IPS DF 6.9 (cell line): ENCODE data around the gene OTX2.
A peak's percentile ranks its signal among the peaks of the same experiment; 100 is the strongest.

ENCODE experiments used
- DNase-seq: peaks from one replicate; pipeline ENCODE4 v3.0.0-alpha.2; 2013; ENCODE audit warnings: low read depth, low spot score
- H3K27ac ChIP-seq: one replicate; pipeline ENCODE4 v1.5.1; 2013; ENCODE audit warnings: low read length, control low read depth
- H3K27me3 ChIP-seq: 2 replicates; pipeline ENCODE4 v1.6.1; 2013; ENCODE audit warnings: mild to moderate bottlenecking, low read length; ENCODE audit not compliant: control insufficient read depth, insufficient read depth
- H3K36me3 ChIP-seq: 2 replicates; pipeline ENCODE4 v1.6.1; 2013; ENCODE audit warnings: low read length; ENCODE audit not compliant: control insufficient read depth, insufficient read depth
- H3K4me1 ChIP-seq: 2 replicates; pipeline ENCODE4 v1.6.1; 2013; ENCODE audit warnings: low read length; ENCODE audit not compliant: control insufficient read depth, insufficient read depth
- H3K4me3 ChIP-seq: 2 replicates; pipeline ENCODE4 v1.5.1; 2013; ENCODE audit warnings: mild to moderate bottlenecking, low read length
- H3K9me3 ChIP-seq: 2 replicates; pipeline ENCODE4 v1.6.1; 2013; ENCODE audit warnings: low read length, inconsistent platforms; ENCODE audit not compliant: control insufficient read depth, insufficient read depth
- WGBS: extraction: QIAGEN DNeasy Blood & Tissue Kit; methylation state at CpG from one replicate; pipeline ENCODE4 v1.1.7; 2013; ENCODE audit warnings: mixed read lengths, missing lambda C conversion rate; ENCODE audit not compliant: insufficient read length, insufficient coverage; 5-methylcytosine and 5-hydroxymethylcytosine counted together

Gene OTX2

GRCh38 chr14:56810147-56810719, at the start of gene OTX2:
TSS of gene OTX2 (minus strand) at chr14:56810479. CDS start at chr14:56805456, 5,023 bp downstream.
- DNase-seq: no peak
- WGBS: no CpG with 5 or more reads among the region's 15 CpGs
- Histone ChIP-seq H3K9me3 (no peaks in the 10 kb centered on the region), H3K36me3 (no peaks in the 10 kb centered on the region), H3K27me3 (peaks cover 54% of the 10 kb centered on the region), H3K4me1 (peaks cover 7% of the 10 kb centered on the region; the same call in 1 of the 2 replicates), H3K4me3 (no peak within 1 kb of the TSS; the same call in 1 of the 2 replicates), H3K27ac (no peak within 1 kb of the TSS)

- 0 out of 2 replicates have a peak, but pooled peaks cover 2% of the 10 kb centered on the region for H3K4me1 ChIP-seq
- DNase-seq: no peak
- H3K9me3 ChIP-seq: no peaks in the 10 kb centered on the region
- no peaks in the 10 kb centered on the region for H3K36me3 ChIP-seq
- no peaks in the 10 kb centered on the region for H3K27me3 ChIP-seq
- WGBS: no CpG with 5 or more reads among the region's 8 CpGs
- H3K27ac ChIP-seq: no peak overlapping the region
- H3K4me3 ChIP-seq: no peak overlapping the region
Observed at GRCh38 chr14:56858422-56858821, 48.1 kb upstream of the OTX2 start.

GRCh38 chr14:56857216-56857615, 46.9 kb upstream of the OTX2 start:
- no peaks in the 10 kb centered on the region for H3K36me3 ChIP-seq
- no CpG with 5 or more reads among the region's 6 CpGs for WGBS
- H3K4me3 ChIP-seq: no peak overlapping the region
- no peaks in the 10 kb centered on the region; the same call in 1 of the 2 replicates for H3K27me3 ChIP-seq
- DNase-seq: no peak
- 0 out of 2 replicates have a peak, but pooled peaks cover 2% of the 10 kb centered on the region for H3K4me1 ChIP-seq
- no peaks in the 10 kb centered on the region for H3K9me3 ChIP-seq
- H3K27ac ChIP-seq: no peak overlapping the region

- Histone ChIP-seq H3K4me3 (peak overlapping the region; percentile 7; the same call in 1 of the 2 replicates), H3K27ac (no peak overlapping the region), H3K9me3 (no peaks in the 10 kb centered on the region), H3K4me1 (0 out of 2 replicates have a peak, but pooled peaks cover 2% of the 10 kb centered on the region), H3K27me3 (peaks cover 2% of the 10 kb centered on the region; the same call in 1 of the 2 replicates), H3K36me3 (no peaks in the 10 kb centered on the region)
- peak; percentile 31 for DNase-seq
- no CpG with 5 or more reads among the region's 9 CpGs for WGBS
Observed at GRCh38 chr14:56855891-56856461, 45.7 kb upstream of the OTX2 start.

GRCh38 chr14:56854325-56854724, 44.0 kb upstream of the OTX2 start:
- Histone ChIP-seq H3K36me3 (no peaks in the 10 kb centered on the region), H3K27me3 (peaks cover 10% of the 10 kb centered on the region; the same call in 1 of the 2 replicates), H3K4me3 (no peak overlapping the region), H3K9me3 (no peaks in the 10 kb centered on the region), H3K4me1 (0 out of 2 replicates have a peak, but pooled peaks cover 2% of the 10 kb centered on the region), H3K27ac (no peak overlapping the region)
- WGBS: no CpG with 5 or more reads among the region's 2 CpGs
- DNase-seq: no peak

GRCh38 chr14:56846970-56847930, 37.0 kb upstream of the OTX2 start:
- DNase-seq: peak; percentile 67
- Histone ChIP-seq H3K27ac (no peak overlapping the region), H3K9me3 (no peaks in the 10 kb centered on the region), H3K4me1 (peaks cover 9% of the 10 kb centered on the region; the same call in 1 of the 2 replicates), H3K36me3 (no peaks in the 10 kb centered on the region), H3K27me3 (peaks cover 51% of the 10 kb centered on the region; the same call in 1 of the 2 replicates), H3K4me3 (no peak overlapping the region)
- no CpG with 5 or more reads among the region's 11 CpGs for WGBS

GRCh38 chr14:56844406-56845002, 34.2 kb upstream of the OTX2 start:
- Histone ChIP-seq H3K9me3 (no peaks in the 10 kb centered on the region), H3K36me3 (no peaks in the 10 kb centered on the region), H3K4me1 (peaks cover 9% of the 10 kb centered on the region; the same call in 1 of the 2 replicates), H3K27me3 (peaks cover 44% of the 10 kb centered on the region; the same call in 1 of the 2 replicates), H3K27ac (no peak overlapping the region), H3K4me3 (no peak overlapping the region)
- no peak for DNase-seq
- no CpG with 5 or more reads among the region's 16 CpGs for WGBS

GRCh38 chr14:56841611-56842010, 31.3 kb upstream of the OTX2 start:
- no peak overlapping the region for H3K27ac ChIP-seq
- peaks cover 5% of the 10 kb centered on the region; the same call in 1 of the 2 replicates for H3K4me1 ChIP-seq
- no peaks in the 10 kb centered on the region for H3K9me3 ChIP-seq
- DNase-seq: no peak
- no CpG with 5 or more reads among the region's 3 CpGs for WGBS
- peaks cover 32% of the 10 kb centered on the region; the same call in 1 of the 2 replicates for H3K27me3 ChIP-seq
- H3K36me3 ChIP-seq: no peaks in the 10 kb centered on the region
- no peak overlapping the region for H3K4me3 ChIP-seq

- Histone ChIP-seq H3K9me3 (no peaks in the 10 kb centered on the region), H3K27ac (no peak overlapping the region), H3K27me3 (peaks cover 18% of the 10 kb centered on the region; the same call in 1 of the 2 replicates), H3K4me3 (no peak overlapping the region), H3K36me3 (no peaks in the 10 kb centered on the region), H3K4me1 (peaks cover 3% of the 10 kb centered on the region; the same call in 1 of the 2 replicates)
- WGBS: no CpG with 5 or more reads among the region's 6 CpGs
- DNase-seq: no peak
Observed at GRCh38 chr14:56840221-56840620, 29.9 kb upstream of the OTX2 start.

GRCh38 chr14:56829151-56829550, 18.9 kb upstream of the OTX2 start:
- H3K36me3 ChIP-seq: no peaks in the 10 kb centered on the region
- no peak overlapping the region for H3K4me3 ChIP-seq
- no peaks in the 10 kb centered on the region for H3K4me1 ChIP-seq
- H3K27ac ChIP-seq: no peak overlapping the region
- no peaks in the 10 kb centered on the region for H3K9me3 ChIP-seq
- H3K27me3 ChIP-seq: no peaks in the 10 kb centered on the region
- DNase-seq: no peak
- 100% methylated on average over 1 of the region's 4 CpGs for WGBS
